GM18868 (cell line): Measurements from ENCODE around the gene C1orf216.
"Not testable (repeated sequence)": the region's sequence is repeated elsewhere in the genome, so short reads cannot be mapped to it uniquely, and the experiment has no call there.

Experiments
- ATAC-seq: cut with Tn5 transposase; IDR thresholded peaks from one replicate; pipeline ENCODE4 v1.9.1; 2021; ENCODE audit warnings: mild to moderate bottlenecking, moderate library complexity; ENCODE audit not compliant: unreplicated experiment

The C1orf216 gene

GRCh38 chr1:35707601-35708440 is 10.9 kb downstream of the C1orf216 start:
- no peak for ATAC-seq

- no peak for ATAC-seq
Observed at GRCh38 chr1:35706846-35707600, 11.7 kb downstream of the C1orf216 start.

- ATAC-seq = no peak
Observed at GRCh38 chr1:35702508-35702907, 16.2 kb downstream of the C1orf216 start.

- not testable (repeated sequence) for ATAC-seq
Observed at GRCh38 chr1:35699152-35699551, 19.5 kb downstream of the C1orf216 start.

GRCh38 chr1:35692317-35692716 is 26.4 kb downstream of the C1orf216 start:
- ATAC-seq = no peak

- ATAC-seq = no peak
Observed at GRCh38 chr1:35691571-35692220, 27.0 kb downstream of the C1orf216 start.

- no peak for ATAC-seq
Observed at GRCh38 chr1:35691080-35691479, 27.6 kb downstream of the C1orf216 start.

GRCh38 chr1:35690103-35690502 is 28.6 kb downstream of the C1orf216 start:
- ATAC-seq = not testable (repeated sequence)

- ATAC-seq = no peak
Observed at GRCh38 chr1:35688161-35688560, 30.5 kb downstream of the C1orf216 start.

GRCh38 chr1:35683012-35683411 is 35.7 kb downstream of the C1orf216 start:
- peak; percentile 51 for ATAC-seq

- no peak for ATAC-seq
Observed at GRCh38 chr1:35680271-35680670, 38.4 kb downstream of the C1orf216 start.

- no peak for ATAC-seq
Observed at GRCh38 chr1:35675773-35676172, 42.9 kb downstream of the C1orf216 start.

GRCh38 chr1:35674111-35674510 is 44.6 kb downstream of the C1orf216 start:
- ATAC-seq = no peak

GRCh38 chr1:35672116-35672515 is 46.6 kb downstream of the C1orf216 start:
- no peak for ATAC-seq

GRCh38 chr1:35668506-35668905 is 50.2 kb downstream of the C1orf216 start:
- no peak for ATAC-seq

GRCh38 chr1:35666916-35667315 is 51.8 kb downstream of the C1orf216 start:
- ATAC-seq = no peak

GRCh38 chr1:35666216-35666615 is 52.5 kb downstream of the C1orf216 start:
- ATAC-seq = no peak
